Small intestine (tissue), 7 donors: ENCODE data around the gene FHIT. TPM values are rescaled to one million over a fixed set of nuclear protein-coding genes. Genes with fewer than 3 reads are reported as not detected.

Experiments used
- DNase-seq, 2 donors: peaks; one replicate each; pipeline versions ENCODE4 v3.0.0 to v3.0.0-alpha.2; 2013
- FAIRE-seq: peaks from 2 replicates; lab custom pipeline; 2012; peaks lifted over from hg19 to GRCh38; lab: Jason Lieb, UNC
- H3K27ac ChIP-seq, 3 donors: one replicate each; pipeline ENCODE4 v1.5.1; 2013; ENCODE audit warnings: low read length in 2 of 3, mild to moderate bottlenecking in 2 of 3, control low read depth in 1 of 3, inconsistent platforms in 1 of 3, low read depth in 1 of 3, moderate library complexity in 1 of 3
- H3K27me3 ChIP-seq, 3 donors: one replicate each; pipeline ENCODE4 v1.6.1; 2013; ENCODE audit warnings: low read length in 3 of 3, inconsistent platforms in 1 of 3; ENCODE audit not compliant: control insufficient read depth in 3 of 3, insufficient read depth in 3 of 3
- H3K36me3 ChIP-seq, 3 donors: one replicate each; pipeline ENCODE4 v1.6.1; 2013; ENCODE audit warnings: low read length in 3 of 3, inconsistent platforms in 1 of 3, low read depth in 1 of 3, mild to moderate bottlenecking in 1 of 3, moderate library complexity in 1 of 3; ENCODE audit not compliant: control insufficient read depth in 3 of 3, insufficient read depth in 2 of 3
- H3K4me1 ChIP-seq, 3 donors: one replicate each; pipeline ENCODE4 v1.6.1; 2013; ENCODE audit warnings: low read length in 2 of 3, inconsistent platforms in 1 of 3, low read depth in 1 of 3, mild to moderate bottlenecking in 1 of 3, moderate library complexity in 1 of 3; ENCODE audit not compliant: control insufficient read depth in 3 of 3, insufficient read depth in 2 of 3
- H3K4me3 ChIP-seq, 3 donors: one replicate each; pipeline ENCODE4 v1.5.1; 2013; ENCODE audit warnings: low read length in 3 of 3, control low read depth in 1 of 3, inconsistent platforms in 1 of 3, low read depth in 1 of 3, mild to moderate bottlenecking in 1 of 3, moderate library complexity in 1 of 3
- H3K9me3 ChIP-seq, 2 donors: one replicate each; pipeline ENCODE4 v1.6.1; 2013; ENCODE audit warnings: low read depth in 1 of 2, low read length in 1 of 2; ENCODE audit not compliant: control insufficient read depth in 2 of 2, insufficient read depth in 1 of 2
- WGBS, 3 donors: extraction: QIAGEN DNeasy Blood & Tissue Kit; methylation state at CpG; one replicate each; pipeline ENCODE4 v1.1.7; 2013; 5-methylcytosine and 5-hydroxymethylcytosine counted together
- polyA plus RNA-seq, 4 donors: library from polyadenylated mRNA; stranded (reverse) in 3 of 4; unstranded in 1 of 4; fragments of 200-250 nt in 3 of 4; fragments of 120-200 nt in 1 of 4; gene quantifications; one replicate each; pipeline versions ENCODE4 v1.2.1 to v1.2.3, GENCODE V29; 2013
- donor health status: healthy with polysubstance abuse.
- donor health status: control.
- donor health status: control.
- donor health status: Bipolar disorder and iron deficiency.
- donor health status: healthy.

Gene FHIT
- polyA plus RNA-seq, 4 donors = 4.4 to 30.4 (median 7.0) TPM

GRCh38 chr3:60973321-60973720, 277.9 kb downstream of the FHIT start:
- FAIRE-seq = no peak
- Histone ChIP-seq H3K4me3 (no peak overlapping the region), H3K36me3 (no peaks in the 10 kb centered on the region), H3K9me3 (peaks cover 0 to 7% of the 10 kb centered on the region in 2 donors), H3K4me1 (no peaks in the 10 kb centered on the region), H3K27me3 (no peaks in the 10 kb centered on the region), H3K27ac (no peak overlapping the region)
- 58 to 98% (median 95%) methylated on average over 1 of the region's 1 CpG for WGBS, 3 donors
- DNase-seq = no peak

- Histone ChIP-seq H3K4me3 (no peak overlapping the region), H3K27ac (no peak overlapping the region), H3K27me3 (no peaks in the 10 kb centered on the region), H3K36me3 (no peaks in the 10 kb centered on the region), H3K4me1 (no peaks in the 10 kb centered on the region), H3K9me3 (peaks cover 0 to 7% of the 10 kb centered on the region in 2 donors)
- no peak for FAIRE-seq
- DNase-seq = no peak
These were observed 278.7 kb downstream of the FHIT start for GRCh38 chr3:60972599-60972998.

GRCh38 chr3:60970850-60971249, 280.4 kb downstream of the FHIT start:
- Histone ChIP-seq H3K9me3 (peaks cover 1 to 14% of the 10 kb centered on the region in 2 donors), H3K36me3 (no peaks in the 10 kb centered on the region), H3K4me1 (no peaks in the 10 kb centered on the region), H3K27ac (no peak overlapping the region), H3K4me3 (no peak overlapping the region), H3K27me3 (no peaks in the 10 kb centered on the region)
- peak; percentile 36 for FAIRE-seq
- DNase-seq = no peak
- 86 to 91% (median 90%) methylated on average over 4 of the region's 4 CpGs for WGBS, 3 donors

- H3K27ac ChIP-seq = no peak overlapping the region
- DNase-seq (no peak), FAIRE-seq (no peak)
- no peaks in the 10 kb centered on the region for H3K36me3 ChIP-seq
- H3K4me1 ChIP-seq = no peaks in the 10 kb centered on the region
- 50 to 68% (median 53%) methylated on average over 1 of the region's 1 CpG for WGBS, 3 donors
- H3K27me3 ChIP-seq = no peaks in the 10 kb centered on the region
- no peak overlapping the region for H3K4me3 ChIP-seq
- H3K9me3 ChIP-seq = peaks cover 1 to 11% of the 10 kb centered on the region in 2 donors
These were observed 284.1 kb downstream of the FHIT start for GRCh38 chr3:60967141-60967540.

GRCh38 chr3:60957541-60957940, 293.7 kb downstream of the FHIT start:
- Histone ChIP-seq H3K9me3 (peaks cover 0 to 4% of the 10 kb centered on the region in 2 donors), H3K4me1 (no peaks in the 10 kb centered on the region), H3K27ac (no peak overlapping the region), H3K36me3 (no peaks in the 10 kb centered on the region), H3K27me3 (no peaks in the 10 kb centered on the region), H3K4me3 (no peak overlapping the region)
- DNase-seq (no peak), FAIRE-seq (no peak)
- WGBS, 3 donors = 73 to 86% (median 85%) methylated on average over 1 of the region's 1 CpG

- DNase-seq (no peak), FAIRE-seq (no peak)
- Histone ChIP-seq H3K4me3 (no peak overlapping the region), H3K4me1 (no peaks in the 10 kb centered on the region), H3K36me3 (no peaks in the 10 kb centered on the region), H3K9me3 (peaks cover 0 to 4% of the 10 kb centered on the region in 2 donors), H3K27me3 (no peaks in the 10 kb centered on the region), H3K27ac (no peak overlapping the region)
- WGBS, 3 donors = 88 to 90% (median 90%) methylated on average over 4 of the region's 4 CpGs
These were observed 294.5 kb downstream of the FHIT start for GRCh38 chr3:60956729-60957128.

- FAIRE-seq = no peak
- Histone ChIP-seq H3K27ac (no peak overlapping the region), H3K4me1 (no peaks in the 10 kb centered on the region), H3K36me3 (no peaks in the 10 kb centered on the region), H3K9me3 (peaks cover 0 to 6% of the 10 kb centered on the region in 2 donors), H3K27me3 (no peaks in the 10 kb centered on the region), H3K4me3 (no peak overlapping the region)
- WGBS, 3 donors = 90 to 94% (median 91%) methylated on average over 2 of the region's 2 CpGs
- DNase-seq = no peak
These were observed 296.2 kb downstream of the FHIT start for GRCh38 chr3:60955034-60955433.

- no peaks in the 10 kb centered on the region for H3K27me3 ChIP-seq
- H3K36me3 ChIP-seq = no peaks in the 10 kb centered on the region
- FAIRE-seq = no peak
- peak in 1 of 2 donors; percentile 30 for DNase-seq
- no peak overlapping the region for H3K4me3 ChIP-seq
- H3K27ac ChIP-seq = no peak overlapping the region
- peaks cover 0 to 6% of the 10 kb centered on the region in 2 donors for H3K9me3 ChIP-seq
- WGBS, 3 donors = 28 to 29% (median 29%) methylated on average over 2 of the region's 2 CpGs
- no peaks in the 10 kb centered on the region for H3K4me1 ChIP-seq
These were observed 297.2 kb downstream of the FHIT start for GRCh38 chr3:60954048-60954447.

- no peak for DNase-seq
- Histone ChIP-seq H3K27me3 (no peaks in the 10 kb centered on the region), H3K36me3 (no peaks in the 10 kb centered on the region), H3K27ac (no peak overlapping the region), H3K9me3 (peaks cover 0 to 6% of the 10 kb centered on the region in 2 donors), H3K4me3 (no peak overlapping the region), H3K4me1 (no peaks in the 10 kb centered on the region)
- FAIRE-seq = no peak
- WGBS, 3 donors = 72 to 88% (median 87%) methylated on average over 5 of the region's 5 CpGs
These were observed 297.9 kb downstream of the FHIT start for GRCh38 chr3:60953351-60953750.
